GM12891 (cell line): ENCODE results near the gene MYO1H.

Experiments used
- POLR2AphosphoS5 ChIP-seq: IDR thresholded peaks from 2 replicates; pipeline ENCODE4 v1.6.1; 2011; ENCODE audit warnings: low read depth, low read length, control low read depth
- SPI1 ChIP-seq: IDR thresholded peaks from 2 replicates; pipeline ENCODE4 v1.6.1; 2011; ENCODE audit warnings: low read depth, low read length, control low read depth

- TF ChIP-seq POLR2AphosphoS5 (no peak), SPI1 (no peak)
These were observed 16.3 kb upstream of the MYO1H start for GRCh38 chr12:109331301-109331952.
